ENCODE measurements around the gene ARMC7.
"Not testable (repeated sequence)": the region's sequence is repeated elsewhere in the genome, so short reads cannot be mapped to it uniquely, and the experiment has no call there.

ARMC7 gene

DNA sequence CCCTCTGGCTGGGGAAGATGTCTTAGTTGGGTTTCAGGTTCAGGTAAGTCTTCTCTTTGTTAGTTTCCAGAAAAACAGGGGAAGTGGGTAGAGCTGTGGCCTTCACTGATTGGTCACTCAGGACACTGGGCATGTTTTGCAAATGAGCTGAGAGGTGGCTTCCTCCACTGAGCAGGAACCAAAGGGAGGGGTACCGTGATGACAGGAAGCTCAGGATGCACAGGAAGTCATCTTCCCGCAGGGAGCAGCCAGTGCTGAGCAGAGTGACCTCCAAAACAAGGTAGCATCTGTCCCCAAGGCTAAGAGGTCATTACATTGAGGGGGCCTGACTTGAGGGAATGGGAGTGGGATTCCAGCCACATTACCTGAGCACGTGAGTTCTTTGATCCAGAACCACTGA, 16.2 kb downstream of the ARMC7 start:
- Histone ChIP-seq H3K79me1 (ENCODE audit: low read length) (peaks cover 2% of the 10 kb centered on the region), H2BK5ac (ENCODE audit: low read depth, low read length, poor library complexity) (no peak overlapping the region), H2BK120ac (ENCODE audit: insufficient read depth, low read length, poor library complexity) (no peak overlapping the region), H3K79me2 (ENCODE audit: control insufficient read depth, insufficient read depth, low read length, poor library complexity) (peaks cover 2% of the 10 kb centered on the region), H3K4ac (ENCODE audit: low read depth, low read length) (no peak overlapping the region), H3K18ac (ENCODE audit: low read length) (no peak overlapping the region), H3K27ac (ENCODE audit: low read depth, low read length) (no peak overlapping the region), H4K8ac (ENCODE audit: low read depth, low read length) (no peak overlapping the region), H4K91ac (ENCODE audit: low read depth, low read length) (no peak overlapping the region), H3K9me3 (ENCODE audit: insufficient read depth, low read depth, low read length) (peaks cover 2% of the 10 kb centered on the region), H2BK12ac (ENCODE audit: low read length) (no peak overlapping the region), H4K12ac (ENCODE audit: low read depth, low read length) (no peak overlapping the region), H3K23ac (ENCODE audit: low read length) (no peak overlapping the region), H3K4me2 (ENCODE audit: low read length) (no peak overlapping the region), H2AK5ac (ENCODE audit: low read length) (no peak overlapping the region), H3K9ac (ENCODE audit: low read length) (no peak overlapping the region), H3K4me3 (ENCODE audit: low read depth, low read length) (no peak overlapping the region), H3K14ac (ENCODE audit: low read length) (no peak overlapping the region), H3K4me1 (ENCODE audit: control insufficient read depth in 1 of 2, insufficient read depth in 2 of 2, low read length in 2 of 2) (peaks cover 0 to 4% of the 10 kb centered on the region in 2 experiments), H2AFZ (ENCODE audit: insufficient read depth, low read length, poor library complexity) (no peak overlapping the region), H3K27me3 (ENCODE audit: insufficient read depth, low read length) (no peaks in the 10 kb centered on the region), H3K36me3 (ENCODE audit: control insufficient read depth in 1 of 2, insufficient read depth in 2 of 2, low read length in 2 of 2) (peaks cover 15 to 19% of the 10 kb centered on the region in 2 experiments)
- no peak for DNase-seq
- no CpG with 5 or more reads among the region's 3 CpGs for WGBS (ENCODE audit: extremely low coverage, insufficient coverage, insufficient read length)

DNA sequence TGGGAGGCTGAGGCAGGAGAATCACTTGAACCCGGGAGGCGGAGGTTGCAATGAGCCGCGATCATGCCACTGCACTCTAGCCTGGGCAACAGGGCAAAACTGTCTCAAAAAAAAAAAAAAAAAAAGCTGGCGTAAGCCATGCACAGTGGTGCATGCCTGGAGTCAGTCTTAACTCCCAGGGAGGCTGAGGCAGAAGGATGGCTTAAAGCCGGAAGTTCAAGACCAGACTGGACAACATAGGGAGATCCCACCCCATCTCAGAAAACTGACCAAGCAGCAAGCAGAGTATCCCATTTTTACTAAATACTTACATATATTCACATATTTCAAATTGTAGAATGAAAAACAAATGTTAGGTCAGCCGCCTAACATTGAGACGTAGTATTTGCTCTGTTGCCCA, 17.2 kb downstream of the ARMC7 start:
- H3K27me3 ChIP-seq (ENCODE audit: insufficient read depth, low read length), result no peaks in the 10 kb centered on the region

DNA sequence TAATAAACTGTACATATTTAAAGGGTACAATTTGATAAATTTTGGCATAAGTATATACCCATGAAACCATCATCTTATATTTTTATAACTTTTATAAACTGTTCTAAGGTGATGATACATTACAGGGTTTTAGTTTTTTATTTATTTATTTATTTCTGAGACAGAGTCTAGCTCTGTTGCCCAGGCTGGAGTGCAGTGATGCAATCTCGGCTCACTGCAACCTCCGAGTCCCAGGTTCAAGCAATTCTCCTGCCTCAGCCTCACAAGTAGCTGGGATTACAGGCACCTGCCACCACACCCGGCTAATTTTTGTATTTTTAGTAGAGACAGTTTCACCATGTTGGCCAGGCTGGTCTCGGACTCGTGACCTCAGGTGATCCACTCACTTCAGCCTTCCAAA, 18.2 kb downstream of the ARMC7 start:
- not testable (repeated sequence) for H3K4me1 ChIP-seq (ENCODE audit: control insufficient read depth in 1 of 2, insufficient read depth in 2 of 2, low read length in 2 of 2); H4K8ac ChIP-seq (ENCODE audit: low read depth, low read length); H4K12ac ChIP-seq (ENCODE audit: low read depth, low read length); H4K91ac ChIP-seq (ENCODE audit: low read depth, low read length); H2BK120ac ChIP-seq (ENCODE audit: insufficient read depth, low read length, poor library complexity); H3K79me2 ChIP-seq (ENCODE audit: control insufficient read depth, insufficient read depth, low read length, poor library complexity); H3K27ac ChIP-seq (ENCODE audit: low read depth, low read length); DNase-seq; H3K18ac ChIP-seq (ENCODE audit: low read length); H2BK12ac ChIP-seq (ENCODE audit: low read length); H3K4ac ChIP-seq (ENCODE audit: low read depth, low read length); H3K14ac ChIP-seq (ENCODE audit: low read length); H2BK5ac ChIP-seq (ENCODE audit: low read depth, low read length, poor library complexity); H3K27me3 ChIP-seq (ENCODE audit: insufficient read depth, low read length); H3K4me3 ChIP-seq (ENCODE audit: low read depth, low read length); H3K4me2 ChIP-seq (ENCODE audit: low read length); H3K9ac ChIP-seq (ENCODE audit: low read length); H3K23ac ChIP-seq (ENCODE audit: low read length); H2AFZ ChIP-seq (ENCODE audit: insufficient read depth, low read length, poor library complexity); H3K9me3 ChIP-seq (ENCODE audit: insufficient read depth, low read depth, low read length); H2AK5ac ChIP-seq (ENCODE audit: low read length)
- WGBS (ENCODE audit: extremely low coverage, insufficient coverage, insufficient read length), result no CpG with 5 or more reads among the region's 5 CpGs
- H3K79me1 ChIP-seq (ENCODE audit: low read length), result peaks cover 11% of the 10 kb centered on the region
- H3K36me3 ChIP-seq (ENCODE audit: control insufficient read depth in 1 of 2, insufficient read depth in 2 of 2, low read length in 2 of 2), result peaks cover 15 to 19% of the 10 kb centered on the region in 2 experiments

More for the DNA sequence above, 17.2 kb downstream of the ARMC7 start:
- no CpG with 5 or more reads among the region's 8 CpGs for WGBS (ENCODE audit: extremely low coverage, insufficient coverage, insufficient read length)
- Histone ChIP-seq H2AFZ (ENCODE audit: insufficient read depth, low read length, poor library complexity) (no peak overlapping the region), H2BK12ac (ENCODE audit: low read length) (no peak overlapping the region), H3K36me3 (ENCODE audit: control insufficient read depth in 1 of 2, insufficient read depth in 2 of 2, low read length in 2 of 2) (peaks cover 15 to 19% of the 10 kb centered on the region in 2 experiments), H4K91ac (ENCODE audit: low read depth, low read length) (no peak overlapping the region), H3K79me2 (ENCODE audit: control insufficient read depth, insufficient read depth, low read length, poor library complexity) (peaks cover 9% of the 10 kb centered on the region), H3K18ac (ENCODE audit: low read length) (no peak overlapping the region), H2AK5ac (ENCODE audit: low read length) (no peak overlapping the region), H3K14ac (ENCODE audit: low read length) (no peak overlapping the region), H3K4me2 (ENCODE audit: low read length) (no peak overlapping the region), H4K12ac (ENCODE audit: low read depth, low read length) (no peak overlapping the region), H2BK120ac (ENCODE audit: insufficient read depth, low read length, poor library complexity) (no peak overlapping the region), H3K4me3 (ENCODE audit: low read depth, low read length) (no peak overlapping the region), H4K8ac (ENCODE audit: low read depth, low read length) (no peak overlapping the region), H3K23ac (ENCODE audit: low read length) (no peak overlapping the region), H3K4ac (ENCODE audit: low read depth, low read length) (no peak overlapping the region), H3K4me1 (ENCODE audit: control insufficient read depth in 1 of 2, insufficient read depth in 2 of 2, low read length in 2 of 2) (peaks cover 0 to 6% of the 10 kb centered on the region in 2 experiments), H2BK5ac (ENCODE audit: low read depth, low read length, poor library complexity) (no peak overlapping the region), H3K27ac (ENCODE audit: low read depth, low read length) (no peak overlapping the region), H3K9ac (ENCODE audit: low read length) (no peak overlapping the region), H3K9me3 (ENCODE audit: insufficient read depth, low read depth, low read length) (peaks cover 2% of the 10 kb centered on the region), H3K79me1 (ENCODE audit: low read length) (peaks cover 11% of the 10 kb centered on the region)
- DNase-seq, result no peak

DNA sequence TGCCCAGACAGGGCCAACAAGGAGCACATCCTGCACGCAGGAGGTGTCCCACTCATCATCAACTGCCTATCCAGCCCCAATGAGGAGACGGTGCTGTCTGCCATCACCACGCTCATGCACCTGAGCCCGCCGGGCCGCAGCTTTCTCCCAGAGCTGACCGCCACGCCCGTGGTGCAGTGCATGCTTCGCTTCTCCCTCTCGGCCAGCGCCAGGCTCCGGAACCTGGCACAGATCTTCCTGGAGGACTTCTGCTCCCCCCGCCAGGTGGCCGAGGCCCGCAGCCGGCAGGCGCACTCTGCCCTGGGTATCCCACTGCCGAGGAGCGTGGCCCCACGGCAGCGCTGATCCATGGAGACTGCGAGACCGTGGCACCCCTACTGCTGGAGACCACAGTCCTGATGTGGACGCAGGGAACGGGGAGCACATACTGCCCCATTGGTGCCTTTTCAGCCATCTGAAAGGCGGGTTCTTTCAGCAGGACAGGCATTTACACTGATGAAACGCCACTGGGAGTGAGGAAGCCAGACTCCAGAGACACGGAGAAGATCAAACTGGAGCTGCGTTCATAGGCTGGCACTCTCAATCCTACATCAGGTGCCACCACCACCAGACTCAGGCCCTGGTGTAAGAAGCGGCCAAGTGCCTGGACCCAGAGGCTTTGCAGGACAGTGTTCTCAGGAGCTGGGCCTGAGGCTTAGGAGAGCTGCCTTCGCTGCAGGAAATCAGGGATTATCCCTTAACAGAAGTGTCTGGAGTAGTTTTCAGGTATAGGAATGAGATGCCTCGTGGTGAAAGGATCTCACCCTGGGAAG, 19.1 kb downstream of the ARMC7 start:
- no peak overlapping the region for H4K12ac ChIP-seq (ENCODE audit: low read depth, low read length)
- H2BK120ac ChIP-seq (ENCODE audit: insufficient read depth, low read length, poor library complexity), result no peak overlapping the region
- H3K79me2 ChIP-seq (ENCODE audit: control insufficient read depth, insufficient read depth, low read length, poor library complexity), result peaks cover 9% of the 10 kb centered on the region
- H3K79me1 ChIP-seq (ENCODE audit: low read length), result peaks cover 11% of the 10 kb centered on the region
- no peak overlapping the region for H3K23ac ChIP-seq (ENCODE audit: low read length)
- H2BK5ac ChIP-seq (ENCODE audit: low read depth, low read length, poor library complexity), result no peak overlapping the region
- H4K8ac ChIP-seq (ENCODE audit: low read depth, low read length), result no peak overlapping the region
- no peak for DNase-seq
- no CpG with 5 or more reads among the region's 33 CpGs for WGBS (ENCODE audit: extremely low coverage, insufficient coverage, insufficient read length)
- no peak overlapping the region for H2AK5ac ChIP-seq (ENCODE audit: low read length)
- no peak overlapping the region for H3K18ac ChIP-seq (ENCODE audit: low read length)
- no peak overlapping the region for H3K4ac ChIP-seq (ENCODE audit: low read depth, low read length)
- H2AFZ ChIP-seq (ENCODE audit: insufficient read depth, low read length, poor library complexity), result no peak overlapping the region
- H3K4me1 ChIP-seq (ENCODE audit: control insufficient read depth in 1 of 2, insufficient read depth in 2 of 2, low read length in 2 of 2), result peaks cover 0 to 6% of the 10 kb centered on the region in 2 experiments
- no peaks in the 10 kb centered on the region for H3K27me3 ChIP-seq (ENCODE audit: insufficient read depth, low read length)
- no peak overlapping the region for H3K4me3 ChIP-seq (ENCODE audit: low read depth, low read length)
- peaks cover 15 to 19% of the 10 kb centered on the region in 2 experiments for H3K36me3 ChIP-seq (ENCODE audit: control insufficient read depth in 1 of 2, insufficient read depth in 2 of 2, low read length in 2 of 2)
- H3K4me2 ChIP-seq (ENCODE audit: low read length), result no peak overlapping the region
- H2BK12ac ChIP-seq (ENCODE audit: low read length), result no peak overlapping the region
- H3K9me3 ChIP-seq (ENCODE audit: insufficient read depth, low read depth, low read length), result peaks cover 2% of the 10 kb centered on the region
- H4K91ac ChIP-seq (ENCODE audit: low read depth, low read length), result no peak overlapping the region
- no peak overlapping the region for H3K14ac ChIP-seq (ENCODE audit: low read length)
- no peak overlapping the region for H3K9ac ChIP-seq (ENCODE audit: low read length)
- H3K27ac ChIP-seq (ENCODE audit: low read depth, low read length), result no peak overlapping the region

Measured in trophoblast cell (in vitro differentiated cells and primary cell).